Measurements from ENCODE around the gene IQSEC3. TPM values are rescaled to one million over a fixed set of nuclear protein-coding genes. Genes with fewer than 3 reads are reported as not detected.
A peak's percentile ranks its signal among the peaks of the same experiment; 100 is the strongest.
"Not testable (repeated sequence)": the region's sequence is repeated elsewhere in the genome, so short reads cannot be mapped to it uniquely, and the experiment has no call there.

Gene IQSEC3
- total RNA-seq, 2 experiments from 2014 or later: 0.86 to 1.0 TPM

DNA sequence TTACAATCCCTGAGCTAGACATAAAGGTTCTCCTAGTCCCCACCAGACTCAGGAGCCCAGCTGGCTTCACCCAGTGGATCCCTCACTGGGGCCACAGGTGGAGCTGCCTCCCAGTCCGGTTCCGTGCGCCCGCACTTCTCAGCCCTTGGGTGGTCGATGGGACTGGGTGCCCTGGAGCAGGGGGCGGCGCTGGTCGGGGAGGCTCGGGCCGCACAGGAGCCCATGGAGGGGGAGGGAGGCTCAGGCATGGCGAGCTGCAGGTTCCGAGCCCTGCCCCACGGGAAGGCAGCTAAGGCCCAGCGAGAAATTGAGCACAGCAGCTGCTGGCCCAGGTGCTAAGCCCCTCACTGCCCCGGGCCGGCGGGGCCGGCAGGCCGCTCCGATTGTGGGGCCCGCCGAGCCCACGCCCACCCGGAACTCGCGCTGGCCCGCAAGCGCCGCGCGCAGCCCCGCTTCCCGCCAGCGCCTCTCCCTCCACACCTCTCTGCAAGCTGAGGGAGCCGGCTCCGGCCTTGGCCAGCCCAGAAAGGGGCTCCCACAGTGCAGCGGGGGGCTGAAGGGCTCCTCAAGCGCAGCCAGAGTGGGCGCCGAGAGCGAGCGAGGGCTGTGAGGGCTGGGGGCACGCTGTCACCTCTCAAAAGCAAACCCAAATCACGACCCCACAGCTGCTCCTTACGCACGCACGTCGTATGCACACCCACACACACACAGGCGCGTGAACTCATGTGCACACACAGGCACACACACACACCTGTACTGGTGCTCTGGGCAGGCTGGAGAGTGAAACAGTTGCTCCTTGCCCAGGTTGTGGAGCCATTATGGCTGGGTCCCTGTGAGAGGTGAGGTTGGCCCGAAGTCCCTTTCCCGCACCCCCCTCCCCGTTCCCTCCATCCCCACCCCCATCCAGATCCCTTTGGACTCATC is 121.7 kb downstream of the IQSEC3 start:
- H3K27ac Mint-ChIP-seq; DNase-seq; intact Hi-C loops (cut with micrococcal nuclease); H3K36me3 Mint-ChIP-seq (ENCODE audit: low read depth); H3K9me3 Mint-ChIP-seq; H3K4me1 Mint-ChIP-seq (ENCODE audit: low read depth): not testable (repeated sequence)
- H3K4me3 Mint-ChIP-seq: peak overlapping the region; percentile 78
- CTCF ChIA-PET: interaction anchor here (1.1 to 2.0 kb wide), 3 partner anchors 32 to 50 kb away, joined by 3 to 8 read pairs (median 3); no protein-coding TSS in a partner anchor
- peaks cover 26% of the 10 kb centered on the region for H3K27me3 Mint-ChIP-seq (ENCODE audit: low read depth)

DNA sequence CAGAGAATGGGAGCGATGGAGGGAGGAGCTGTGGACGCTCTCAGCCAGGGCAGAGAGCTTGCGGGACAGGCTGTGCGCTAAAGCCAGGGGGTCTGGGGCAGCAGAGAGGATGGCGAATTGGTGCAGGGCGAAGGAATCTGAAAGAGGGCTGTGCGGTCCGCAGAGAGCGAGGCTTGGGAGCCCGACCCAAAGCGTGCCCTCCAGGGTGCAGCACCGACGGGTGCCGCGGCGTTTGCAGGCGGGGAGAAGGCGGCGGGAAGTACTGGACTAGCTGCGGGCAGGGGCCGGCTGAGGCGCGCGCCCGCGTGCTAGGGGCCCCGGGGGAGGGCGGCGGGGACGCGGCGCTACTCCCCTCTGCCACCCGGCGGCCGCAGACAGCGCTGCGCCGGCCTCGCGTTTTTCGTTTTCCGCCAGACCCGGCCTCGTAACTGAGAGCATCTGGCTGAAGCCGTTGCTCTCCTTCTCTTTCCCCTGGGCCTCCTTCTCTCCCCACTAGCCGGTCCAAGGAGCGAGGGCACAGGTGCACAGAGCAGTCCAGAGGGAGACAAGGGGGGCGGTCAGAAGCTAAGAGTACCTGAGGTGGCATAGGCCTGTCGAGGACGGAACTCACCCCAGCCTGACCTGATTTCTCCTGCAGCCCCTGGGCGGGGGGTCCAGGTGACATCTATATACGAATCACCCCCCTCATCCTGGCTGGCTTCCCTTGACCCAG is 122.5 kb downstream of the IQSEC3 start:
- H3K27ac Mint-ChIP-seq: no peak overlapping the region
- H3K9me3 Mint-ChIP-seq: no peaks in the 10 kb centered on the region
- CTCF ChIA-PET: interaction anchor here (1.1 to 2.0 kb wide), 3 partner anchors 31 to 51 kb away, joined by 3 to 8 read pairs (median 3); no protein-coding TSS in a partner anchor
- peaks cover 22% of the 10 kb centered on the region for H3K27me3 Mint-ChIP-seq (ENCODE audit: low read depth)
- peak overlapping the region; percentile 78 for H3K4me3 Mint-ChIP-seq
- intact Hi-C loops (cut with micrococcal nuclease): no loop called here
- peaks cover 3% of the 10 kb centered on the region for H3K4me1 Mint-ChIP-seq (ENCODE audit: low read depth)
- H3K36me3 Mint-ChIP-seq (ENCODE audit: low read depth): no peaks in the 10 kb centered on the region
- DNase-seq: peak; percentile 58

DNA sequence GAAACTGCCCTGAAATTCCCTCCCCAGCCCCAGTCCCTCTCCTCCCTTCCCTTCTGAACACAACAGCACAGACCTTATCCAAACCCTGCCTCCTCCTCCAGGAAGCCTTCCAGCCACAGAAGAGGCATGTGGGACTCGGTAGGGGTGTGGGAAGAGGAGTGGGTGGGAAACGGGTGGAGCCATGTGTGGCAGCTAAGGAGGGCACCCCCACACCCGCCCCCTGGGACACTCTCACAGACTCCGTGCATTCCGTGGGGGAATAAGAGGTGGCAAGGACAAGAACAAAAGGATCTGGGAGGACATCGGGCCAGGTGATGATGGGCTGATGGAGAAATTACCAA is 123.0 kb downstream of the IQSEC3 start:
- CTCF ChIA-PET: interaction anchor here (1.1 to 2.0 kb wide), 3 partner anchors 30 to 45 kb away, joined by 3 to 8 read pairs (median 3); no protein-coding TSS in a partner anchor
- H3K27ac Mint-ChIP-seq: no peak overlapping the region
- no peaks in the 10 kb centered on the region for H3K9me3 Mint-ChIP-seq
- no peaks in the 10 kb centered on the region for H3K36me3 Mint-ChIP-seq (ENCODE audit: low read depth)
- peaks cover 22% of the 10 kb centered on the region for H3K27me3 Mint-ChIP-seq (ENCODE audit: low read depth)
- H3K4me1 Mint-ChIP-seq (ENCODE audit: low read depth): peaks cover 3% of the 10 kb centered on the region
- H3K4me3 Mint-ChIP-seq: no peak overlapping the region
- intact Hi-C loops (cut with micrococcal nuclease): no loop called here
- DNase-seq: no peak

DNA sequence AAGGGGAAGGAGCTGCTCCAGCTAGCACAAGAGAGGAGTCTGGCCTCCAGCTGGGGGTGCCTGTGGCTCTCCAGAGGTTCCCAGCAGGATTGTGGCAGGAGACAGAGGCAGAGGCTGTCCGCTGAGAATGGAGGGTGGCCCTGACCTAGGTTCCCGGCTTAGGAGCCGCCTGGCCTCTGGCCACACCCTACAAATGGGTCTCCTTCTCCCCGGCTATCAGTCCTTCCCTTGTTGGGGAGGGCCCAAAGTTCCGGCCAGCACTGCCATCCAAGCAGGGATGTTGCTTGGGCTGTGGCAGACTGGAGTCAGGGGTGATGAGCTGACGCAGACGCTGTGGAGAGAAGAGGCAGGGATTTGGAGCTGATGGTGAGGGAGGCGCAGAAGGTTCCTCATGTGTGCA is 124.3 kb downstream of the IQSEC3 start:
- H3K27ac Mint-ChIP-seq: no peak overlapping the region
- H3K27me3 Mint-ChIP-seq (ENCODE audit: low read depth): peaks cover 22% of the 10 kb centered on the region
- DNase-seq: no peak
- CTCF ChIA-PET: interaction anchor here (0.6 to 1.2 kb wide), 2 partner anchors 27 to 32 kb away, joined by 3 to 4 read pairs; no protein-coding TSS in a partner anchor
- H3K9me3 Mint-ChIP-seq: no peaks in the 10 kb centered on the region
- peaks cover 3% of the 10 kb centered on the region for H3K4me1 Mint-ChIP-seq (ENCODE audit: low read depth)
- no peaks in the 10 kb centered on the region for H3K36me3 Mint-ChIP-seq (ENCODE audit: low read depth)
- H3K4me3 Mint-ChIP-seq: no peak overlapping the region
- intact Hi-C loops (cut with micrococcal nuclease): no loop called here

DNA sequence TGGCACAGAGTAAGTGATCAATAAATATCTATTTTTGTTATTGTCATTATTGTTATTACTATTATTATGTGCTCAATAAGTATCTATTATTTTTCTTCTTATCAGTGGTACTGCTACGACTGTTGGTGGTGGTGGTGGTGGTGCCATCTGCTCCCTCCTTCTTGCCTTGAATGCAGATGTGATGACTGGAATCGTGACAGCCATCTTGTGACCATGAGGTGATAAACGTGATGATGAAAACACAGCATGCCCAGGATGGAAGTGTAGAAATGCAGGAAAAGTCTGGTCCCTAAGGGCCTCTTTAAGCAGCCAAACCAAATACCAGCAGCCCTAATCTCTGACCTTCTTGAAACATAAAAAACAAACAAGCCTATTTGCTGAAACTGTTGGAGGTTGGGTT is 125.0 kb downstream of the IQSEC3 start:
- Mint-ChIP-seq H3K27ac (no peak overlapping the region), H3K27me3 (ENCODE audit: low read depth) (peaks cover 22% of the 10 kb centered on the region), H3K36me3 (ENCODE audit: low read depth) (no peaks in the 10 kb centered on the region), H3K4me3 (no peak overlapping the region), H3K4me1 (ENCODE audit: low read depth) (peaks cover 3% of the 10 kb centered on the region), H3K9me3 (no peaks in the 10 kb centered on the region)
- intact Hi-C loops (cut with micrococcal nuclease): no loop called here
- CTCF ChIA-PET: no interaction called here
- no peak for DNase-seq

DNA sequence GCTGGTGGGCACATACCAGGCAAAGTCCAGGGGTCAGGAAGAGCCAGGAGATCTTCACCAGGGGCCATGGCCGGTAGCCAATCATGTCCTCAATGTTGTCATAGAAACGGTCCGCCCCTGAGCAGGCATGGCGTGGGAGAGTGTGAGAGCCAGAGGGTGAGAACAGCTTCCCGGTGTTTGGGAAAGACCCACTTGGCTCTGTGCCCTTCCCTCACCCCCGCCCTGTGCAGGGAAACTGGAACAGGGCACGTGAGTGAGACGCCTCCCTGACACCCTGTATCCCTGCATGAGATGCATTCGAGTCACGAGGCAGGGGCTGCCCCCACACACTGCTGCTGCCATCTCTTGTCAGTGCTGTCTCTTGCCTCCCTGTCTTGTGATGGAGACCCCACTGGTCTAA is 126.7 kb downstream of the IQSEC3 start:
- Mint-ChIP-seq H3K27ac (no peak overlapping the region), H3K36me3 (ENCODE audit: low read depth) (no peaks in the 10 kb centered on the region), H3K27me3 (ENCODE audit: low read depth) (peaks cover 24% of the 10 kb centered on the region), H3K4me1 (ENCODE audit: low read depth) (peaks cover 3% of the 10 kb centered on the region), H3K4me3 (no peak overlapping the region), H3K9me3 (no peaks in the 10 kb centered on the region)
- no peak for DNase-seq
- intact Hi-C loops (cut with micrococcal nuclease): no loop called here
- CTCF ChIA-PET: no interaction called here

DNA sequence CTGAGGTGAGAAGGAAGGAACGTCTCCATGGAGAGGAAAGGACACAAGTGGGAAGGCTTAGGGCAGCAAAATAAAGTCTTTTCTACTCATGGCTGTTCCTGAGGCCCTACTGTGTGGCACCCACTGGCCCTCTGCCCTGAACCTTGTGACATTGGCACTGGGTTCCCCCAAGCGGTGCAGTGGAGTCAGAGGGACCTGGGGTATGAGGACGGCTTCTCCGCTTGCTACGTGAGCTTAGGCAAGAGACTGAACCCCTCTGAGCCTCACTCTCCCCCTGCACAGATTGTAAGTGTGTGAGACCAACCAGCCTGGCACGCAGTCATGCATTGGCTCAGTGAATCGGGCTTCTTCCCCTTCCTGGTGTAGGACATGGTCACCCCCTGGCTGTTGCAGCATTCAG is 127.7 kb downstream of the IQSEC3 start:
- CTCF ChIA-PET: no interaction called here
- intact Hi-C loops (cut with micrococcal nuclease): no loop called here
- Mint-ChIP-seq H3K9me3 (no peaks in the 10 kb centered on the region), H3K36me3 (ENCODE audit: low read depth) (no peaks in the 10 kb centered on the region), H3K27ac (no peak overlapping the region), H3K4me3 (no peak overlapping the region), H3K27me3 (ENCODE audit: low read depth) (peaks cover 19% of the 10 kb centered on the region), H3K4me1 (ENCODE audit: low read depth) (no peaks in the 10 kb centered on the region)
- DNase-seq: no peak

DNA sequence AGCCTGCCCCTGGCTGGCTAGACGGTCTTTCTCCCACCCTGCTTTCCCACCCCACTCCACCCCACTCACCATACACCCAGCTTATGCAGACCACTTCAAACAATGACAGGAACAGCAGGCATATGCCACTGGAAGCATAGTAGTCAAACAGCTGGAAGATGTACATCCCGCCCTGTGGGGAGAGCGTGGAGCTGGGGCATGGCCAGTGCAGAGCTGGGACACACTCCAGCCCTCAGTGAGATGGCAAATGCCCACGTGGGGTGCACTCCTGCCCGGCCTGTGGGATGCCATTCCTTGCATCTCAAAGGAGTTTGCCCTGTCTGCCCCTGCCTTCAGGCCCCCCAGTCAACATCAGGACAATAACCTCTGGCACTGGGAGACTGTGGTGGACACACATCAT is 128.6 kb downstream of the IQSEC3 start:
- Mint-ChIP-seq H3K4me1 (ENCODE audit: low read depth) (no peaks in the 10 kb centered on the region), H3K36me3 (ENCODE audit: low read depth) (no peaks in the 10 kb centered on the region), H3K27ac (no peak overlapping the region), H3K9me3 (no peaks in the 10 kb centered on the region), H3K4me3 (no peak overlapping the region), H3K27me3 (ENCODE audit: low read depth) (peaks cover 13% of the 10 kb centered on the region)
- DNase-seq: no peak
- intact Hi-C loops (cut with micrococcal nuclease): no loop called here
- CTCF ChIA-PET: no interaction called here

DNA sequence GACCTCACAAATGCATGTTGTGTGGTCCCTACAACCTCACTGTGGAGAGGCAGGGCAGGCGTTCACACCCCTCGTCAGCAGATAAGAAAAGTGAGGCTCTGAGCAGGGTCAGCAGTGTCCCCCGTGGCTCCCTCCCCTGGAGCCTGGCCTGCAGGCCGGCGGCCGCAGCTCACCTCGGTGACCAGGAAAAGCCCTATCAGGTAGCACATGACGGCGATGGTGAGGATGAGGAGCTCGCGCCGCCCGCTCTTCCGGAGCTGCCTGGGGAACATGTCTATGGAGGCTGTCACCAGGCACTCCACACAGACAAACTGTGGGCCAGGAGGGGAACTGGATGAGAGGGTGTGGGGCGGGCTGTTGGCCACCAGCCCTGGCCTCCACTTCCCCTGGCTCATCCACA is 129.4 kb downstream of the IQSEC3 start:
- CTCF ChIA-PET: no interaction called here
- no peak overlapping the region for H3K4me3 Mint-ChIP-seq
- H3K27me3 Mint-ChIP-seq (ENCODE audit: low read depth): peaks cover 16% of the 10 kb centered on the region
- H3K27ac Mint-ChIP-seq: no peak overlapping the region
- intact Hi-C loops (cut with micrococcal nuclease): no loop called here
- H3K36me3 Mint-ChIP-seq (ENCODE audit: low read depth): no peaks in the 10 kb centered on the region
- DNase-seq: no peak
- H3K4me1 Mint-ChIP-seq (ENCODE audit: low read depth): no peaks in the 10 kb centered on the region
- no peaks in the 10 kb centered on the region for H3K9me3 Mint-ChIP-seq

DNA sequence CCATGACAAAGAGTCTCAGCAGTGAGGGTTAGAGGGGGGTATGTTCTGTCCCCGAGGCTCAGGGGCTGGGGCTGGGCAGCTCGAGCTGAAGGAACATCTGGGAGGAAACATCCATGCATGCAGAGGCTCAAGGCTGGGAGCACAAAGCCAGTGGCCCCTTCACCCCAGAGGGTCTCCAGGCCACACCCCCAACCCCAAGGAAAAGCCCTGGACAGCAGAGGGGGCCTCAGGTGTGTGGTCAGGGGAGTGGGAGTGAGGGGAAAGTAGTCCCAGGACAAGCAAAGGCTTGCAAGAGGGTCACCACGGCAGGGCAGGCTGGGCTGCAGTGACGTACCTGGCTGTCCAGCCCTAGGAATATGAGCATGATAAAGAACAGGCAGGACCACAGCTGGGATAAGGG is 129.9 kb downstream of the IQSEC3 start:
- no peaks in the 10 kb centered on the region for H3K4me1 Mint-ChIP-seq (ENCODE audit: low read depth)
- H3K36me3 Mint-ChIP-seq (ENCODE audit: low read depth): no peaks in the 10 kb centered on the region
- DNase-seq: no peak
- H3K9me3 Mint-ChIP-seq: no peaks in the 10 kb centered on the region
- H3K4me3 Mint-ChIP-seq: no peak overlapping the region
- CTCF ChIA-PET: no interaction called here
- H3K27ac Mint-ChIP-seq: no peak overlapping the region
- intact Hi-C loops (cut with micrococcal nuclease): no loop called here
- H3K27me3 Mint-ChIP-seq (ENCODE audit: low read depth): peaks cover 20% of the 10 kb centered on the region

DNA sequence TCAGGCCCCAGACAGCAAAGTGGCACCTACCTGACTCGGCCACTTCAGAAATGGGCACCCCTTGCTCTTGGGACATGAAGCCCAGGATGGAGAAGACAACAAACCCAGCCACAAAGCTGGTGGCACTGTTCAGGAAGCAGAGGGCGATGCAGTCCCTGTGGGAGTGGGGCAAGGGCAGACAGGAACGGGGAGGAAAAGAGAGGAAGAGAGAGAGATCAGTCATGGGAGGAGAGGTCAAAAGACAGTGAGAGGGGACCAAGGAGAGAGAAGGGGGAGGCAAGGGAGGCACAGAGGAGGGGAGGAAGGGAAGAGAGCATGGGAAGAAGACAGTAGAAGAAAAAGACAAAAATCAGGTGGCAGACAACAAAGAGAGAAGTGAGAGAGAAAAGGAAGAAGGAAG is 130.8 kb downstream of the IQSEC3 start:
- CTCF ChIA-PET: no interaction called here
- Mint-ChIP-seq H3K4me3 (no peak overlapping the region), H3K27me3 (ENCODE audit: low read depth) (peaks cover 22% of the 10 kb centered on the region), H3K36me3 (ENCODE audit: low read depth) (no peaks in the 10 kb centered on the region), H3K27ac (no peak overlapping the region), H3K9me3 (no peaks in the 10 kb centered on the region), H3K4me1 (ENCODE audit: low read depth) (no peaks in the 10 kb centered on the region)
- intact Hi-C loops (cut with micrococcal nuclease): no loop called here
- DNase-seq: no peak

DNA sequence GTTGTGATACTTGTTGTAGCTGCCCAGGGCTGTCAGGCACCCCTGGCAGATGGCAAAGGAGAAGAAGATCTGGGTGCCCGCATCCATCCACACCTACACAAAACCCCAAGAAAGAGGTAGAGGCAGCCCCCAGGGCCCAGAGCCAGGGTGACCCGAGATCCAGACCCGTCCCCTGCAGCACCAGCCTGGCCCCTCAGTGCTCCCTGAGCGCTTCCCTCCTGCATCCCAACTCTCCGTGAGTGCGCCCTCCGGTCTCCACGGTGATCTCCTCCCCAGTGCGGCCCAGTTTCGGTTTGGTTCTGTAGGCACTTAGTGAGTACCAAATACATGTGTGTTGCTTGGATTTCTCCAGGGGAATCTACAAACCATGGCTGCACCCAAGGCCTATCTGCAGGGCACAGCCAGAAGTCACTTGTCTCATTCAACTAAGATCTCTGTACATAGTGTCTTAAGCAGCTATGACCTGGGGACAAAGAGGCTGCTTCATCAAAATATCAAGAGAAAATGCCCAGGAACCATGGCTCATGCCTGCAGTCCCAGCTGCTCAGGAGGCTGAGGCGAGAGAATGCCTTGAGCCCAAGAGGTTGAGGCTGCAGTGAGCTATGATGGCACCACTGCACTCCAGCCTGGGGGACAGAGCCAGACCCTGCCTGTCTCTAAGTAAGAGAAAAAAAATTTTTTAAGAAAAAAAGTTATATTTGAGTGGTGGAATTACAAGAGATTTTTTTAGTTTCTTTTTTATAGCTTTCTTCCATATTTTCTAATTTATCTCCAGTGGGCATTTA is 131.5 kb downstream of the IQSEC3 start:
- H3K27me3 Mint-ChIP-seq (ENCODE audit: low read depth): peaks cover 24% of the 10 kb centered on the region
- H3K9me3 Mint-ChIP-seq: no peaks in the 10 kb centered on the region
- CTCF ChIA-PET: no interaction called here
- intact Hi-C loops (cut with micrococcal nuclease): no loop called here
- H3K4me3 Mint-ChIP-seq: no peak overlapping the region
- DNase-seq: no peak
- no peak overlapping the region for H3K27ac Mint-ChIP-seq
- peaks cover 2% of the 10 kb centered on the region for H3K4me1 Mint-ChIP-seq (ENCODE audit: low read depth)
- no peaks in the 10 kb centered on the region for H3K36me3 Mint-ChIP-seq (ENCODE audit: low read depth)
